ENCODE measurements around the gene ENTHD1.
"Not testable (repeated sequence)": the region's sequence is repeated elsewhere in the genome, so short reads cannot be mapped to it uniquely, and the experiment has no call there.

Gene ENTHD1

GRCh38 chr22:39773976-39774539 lies 119.5 kb downstream of the ENTHD1 start:
- no peak for DNase-seq

GRCh38 chr22:39773503-39773902 lies 120.1 kb downstream of the ENTHD1 start:
- no peak for DNase-seq

GRCh38 chr22:39771486-39771885 lies 122.1 kb downstream of the ENTHD1 start:
- DNase-seq, result no peak

DNA sequence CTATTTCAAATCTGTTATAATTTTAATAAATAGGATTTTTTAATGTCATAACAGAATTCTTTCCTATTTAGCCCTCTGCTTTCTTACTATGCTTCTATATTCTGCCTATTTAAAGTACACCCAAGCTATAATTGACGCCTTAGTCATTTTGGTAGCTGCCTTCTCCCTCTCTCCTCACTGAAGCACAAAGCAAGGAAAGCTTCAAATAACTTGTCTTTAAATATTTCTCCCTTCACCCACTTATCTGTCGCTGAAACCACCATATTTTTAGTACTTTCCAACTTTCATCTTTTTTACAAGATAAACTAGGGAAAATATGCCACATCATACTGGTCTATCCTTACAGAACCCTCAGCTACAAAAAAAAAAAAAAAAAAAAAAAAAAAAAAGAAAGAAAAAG lies 127.9 kb downstream of the ENTHD1 start:
- DNase-seq, result no peak

GRCh38 chr22:39765046-39765445 lies 128.5 kb downstream of the ENTHD1 start:
- no peak for DNase-seq

DNA sequence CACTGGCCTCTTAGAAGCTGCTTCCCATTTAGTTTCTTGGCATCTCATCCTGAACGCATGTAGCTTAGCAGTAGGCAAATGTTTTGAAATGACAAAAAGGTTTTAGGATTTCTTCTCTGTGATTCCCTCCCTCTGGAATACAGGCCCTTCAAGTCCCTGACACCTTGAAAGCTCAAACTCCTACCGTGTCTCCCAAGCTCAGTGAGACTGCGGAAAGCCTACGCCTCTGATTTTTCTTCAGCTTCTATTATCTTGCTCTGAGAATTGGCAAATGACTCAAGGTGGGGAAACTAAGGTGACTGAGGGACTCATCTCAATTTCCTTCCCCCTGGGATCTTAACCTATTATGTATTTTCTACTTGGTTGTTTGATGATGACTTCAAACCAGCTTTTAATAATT lies 130.3 kb downstream of the ENTHD1 start:
- no peak for DNase-seq

- DNase-seq, result no peak
Measured at GRCh38 chr22:39750759-39751158, 142.8 kb downstream of the ENTHD1 start.

DNA sequence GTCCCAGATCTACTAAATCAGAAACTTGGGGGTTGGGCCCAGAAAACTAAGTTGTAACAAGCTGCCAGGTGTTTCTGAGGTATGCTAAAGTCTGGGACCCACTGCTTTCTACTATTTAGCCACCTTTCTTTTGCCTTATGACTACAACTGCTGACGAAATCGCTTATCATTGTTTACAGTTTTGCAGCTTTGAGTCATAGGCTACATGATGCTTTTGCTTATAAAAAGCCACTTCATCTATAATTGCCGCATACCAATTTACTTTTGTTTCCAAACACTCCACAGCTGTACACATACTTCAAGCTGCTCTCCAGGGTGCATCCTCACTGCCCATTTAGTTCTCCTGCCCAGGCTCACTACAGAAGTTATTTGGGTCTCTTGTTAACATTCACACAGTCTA lies 144.7 kb downstream of the ENTHD1 start:
- no peak for DNase-seq

DNA sequence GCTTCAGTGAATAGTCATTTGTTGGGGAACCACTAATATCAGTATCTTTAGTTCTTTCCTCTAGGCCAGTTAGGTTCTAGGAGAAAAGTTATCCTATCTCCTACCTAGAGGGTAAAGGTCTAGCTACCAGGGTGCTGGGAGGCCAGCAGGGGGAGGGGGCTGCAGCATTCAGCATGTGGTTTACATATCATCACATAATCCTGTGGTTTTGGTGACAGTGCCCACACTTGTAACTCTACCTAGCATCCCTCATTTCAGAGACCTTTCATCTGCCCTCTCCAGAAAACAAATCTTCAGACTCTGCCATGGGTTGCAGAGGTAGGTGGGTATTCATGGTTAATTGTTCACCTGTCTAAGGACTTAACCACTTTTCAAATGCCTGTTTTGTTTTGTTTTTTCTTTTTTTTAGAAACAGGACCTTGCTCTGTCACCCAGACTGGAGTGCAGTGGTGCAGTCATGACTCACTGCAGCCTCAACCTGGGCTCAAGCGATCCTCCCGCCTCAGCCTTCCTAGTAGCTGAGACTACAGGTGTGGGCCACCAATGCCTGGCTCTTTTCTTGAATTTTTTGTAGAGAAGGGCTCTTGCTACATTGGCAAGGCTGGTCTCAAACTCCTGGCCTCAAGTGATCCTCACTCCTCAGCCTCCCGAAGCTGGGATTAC lies 146.8 kb downstream of the ENTHD1 start:
- DNase-seq, result no peak

GRCh38 chr22:39745789-39746188 lies 147.8 kb downstream of the ENTHD1 start:
- no peak for DNase-seq

DNA sequence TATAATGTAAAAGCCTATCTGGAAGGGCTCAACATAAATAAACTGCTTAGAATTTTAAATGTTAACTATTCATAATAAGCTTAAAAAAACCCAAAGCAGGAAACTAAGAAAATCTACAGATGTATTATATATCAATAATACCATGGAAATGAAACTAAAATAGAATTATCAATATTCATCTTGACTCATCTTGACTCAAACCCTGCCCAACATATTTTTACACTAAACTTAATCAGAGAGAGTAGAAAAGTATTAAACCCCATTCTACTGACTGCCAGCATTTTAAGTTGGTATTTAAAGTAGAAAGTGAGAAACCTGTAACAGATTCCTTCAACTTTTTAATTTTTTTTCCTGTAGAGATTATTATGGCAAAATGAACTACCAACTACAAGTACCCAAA lies 149.2 kb downstream of the ENTHD1 start:
- DNase-seq, result no peak

DNA sequence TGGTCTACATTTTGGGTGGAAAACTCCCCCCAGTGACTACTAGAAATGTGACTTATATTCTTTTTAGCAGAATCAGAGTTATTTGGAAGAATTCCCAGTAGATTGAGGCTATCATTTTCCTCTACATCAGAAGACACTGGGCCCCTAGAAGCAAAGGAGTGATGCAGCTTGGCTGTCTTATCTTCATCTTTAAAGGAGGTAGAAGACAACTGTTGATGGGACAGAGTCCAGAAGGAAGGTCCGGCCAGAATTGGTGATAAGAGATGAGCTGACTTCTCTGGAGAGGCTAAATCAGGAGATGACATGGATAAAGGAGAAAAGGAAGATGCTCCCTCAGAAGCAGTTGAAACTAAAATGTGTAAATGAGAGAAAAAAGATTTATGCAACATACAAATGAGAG lies 149.6 kb downstream of the ENTHD1 start:
- DNase-seq, result no peak

DNA sequence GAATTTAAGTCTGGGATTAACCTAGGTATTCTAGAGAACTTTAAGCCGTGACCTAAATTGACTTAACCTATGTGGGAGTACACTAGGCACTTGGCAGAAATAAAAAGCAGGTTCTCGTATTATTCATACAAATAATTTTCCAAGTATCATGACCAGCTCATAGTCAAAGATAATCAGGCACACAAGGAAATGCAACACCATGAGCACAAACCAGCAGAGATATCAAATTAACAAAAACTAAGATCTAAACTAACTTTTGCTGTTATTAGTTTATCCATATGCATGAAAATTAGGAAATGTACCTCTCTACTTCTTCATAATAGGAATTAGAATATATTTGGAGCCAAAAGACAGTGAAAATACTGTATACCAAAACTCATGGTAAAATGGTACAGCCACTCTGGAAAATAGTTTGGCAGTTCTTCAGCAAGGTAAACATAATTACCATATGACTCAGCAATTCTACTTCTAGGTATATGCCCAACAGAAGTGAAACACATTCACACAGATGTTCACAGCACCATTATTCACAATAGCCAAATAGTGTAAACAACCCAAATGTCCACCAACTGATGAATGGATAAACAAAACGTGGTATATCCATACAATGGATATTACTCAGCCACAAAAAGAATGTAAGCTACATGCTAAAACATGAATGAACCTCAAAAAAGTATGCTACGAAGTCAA lies 154.1 kb downstream of the ENTHD1 start:
- DNase-seq, result no peak

GRCh38 chr22:39738746-39739145 lies 154.8 kb downstream of the ENTHD1 start:
- DNase-seq, result no peak

DNA sequence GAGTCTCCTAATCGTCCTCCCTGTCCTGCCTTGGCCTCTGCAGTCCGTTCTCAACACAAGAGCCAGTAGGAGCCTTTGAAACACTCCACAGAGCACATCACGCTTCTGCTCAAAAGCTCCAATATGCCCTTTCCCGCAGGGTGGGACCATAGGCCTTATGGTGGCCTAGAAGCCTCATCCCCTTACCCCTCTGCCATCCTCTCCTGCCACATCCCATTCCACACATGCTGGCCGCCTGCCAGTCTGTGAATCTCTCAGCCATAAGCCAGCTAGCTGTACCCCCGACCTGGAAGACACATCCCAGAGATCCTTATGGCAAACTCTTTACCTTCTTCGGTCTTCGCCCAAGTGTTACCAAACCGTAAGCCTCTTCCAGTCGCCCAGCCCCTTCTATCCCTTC lies 157.8 kb downstream of the ENTHD1 start:
- DNase-seq, result no peak

DNA sequence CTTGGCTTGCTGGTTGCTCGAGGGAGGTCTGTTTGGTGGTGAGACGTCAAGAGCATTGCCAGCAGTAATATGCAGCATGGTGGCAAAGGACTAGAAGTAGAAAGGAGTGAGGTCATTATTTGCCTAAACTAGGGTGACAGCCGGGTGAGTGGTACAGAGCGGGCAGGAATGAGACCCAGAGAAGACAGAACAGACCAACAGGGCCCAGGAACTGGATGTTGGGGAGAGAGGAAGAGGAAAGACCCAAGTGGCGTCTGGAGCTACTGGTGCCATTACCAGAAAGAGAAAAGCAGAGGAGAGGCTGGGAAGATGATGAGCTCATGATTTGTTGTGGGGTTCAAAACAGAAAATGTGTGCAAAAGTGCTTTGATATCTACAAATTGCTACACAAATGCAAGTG lies 158.7 kb downstream of the ENTHD1 start:
- no peak for DNase-seq

GRCh38 chr22:39734046-39734445 lies 159.5 kb downstream of the ENTHD1 start:
- DNase-seq, result not testable (repeated sequence)

DNA sequence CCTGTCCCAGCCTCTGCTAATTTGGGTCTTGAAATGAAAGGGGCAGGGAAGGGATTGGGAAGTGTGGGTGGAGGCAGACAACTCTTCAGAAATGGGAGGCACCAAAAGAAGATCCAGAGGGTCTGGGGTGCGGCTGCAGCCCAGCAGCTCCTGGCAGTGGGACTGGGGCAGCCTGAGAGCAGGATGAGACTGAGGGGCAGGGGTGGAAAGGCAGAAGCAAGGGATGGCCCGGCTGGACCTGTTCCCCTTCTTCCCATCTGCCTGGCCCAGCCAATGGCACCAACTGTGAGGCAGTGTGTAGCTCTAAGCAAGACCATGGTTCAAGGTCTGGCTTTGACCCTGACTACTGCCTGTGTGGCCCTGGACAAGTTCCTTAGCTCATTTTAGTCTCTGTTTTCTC lies 160.4 kb downstream of the ENTHD1 start:
- DNase-seq, result no peak

- no peak for DNase-seq
Measured at GRCh38 chr22:39732625-39733024, 160.9 kb downstream of the ENTHD1 start.

DNA sequence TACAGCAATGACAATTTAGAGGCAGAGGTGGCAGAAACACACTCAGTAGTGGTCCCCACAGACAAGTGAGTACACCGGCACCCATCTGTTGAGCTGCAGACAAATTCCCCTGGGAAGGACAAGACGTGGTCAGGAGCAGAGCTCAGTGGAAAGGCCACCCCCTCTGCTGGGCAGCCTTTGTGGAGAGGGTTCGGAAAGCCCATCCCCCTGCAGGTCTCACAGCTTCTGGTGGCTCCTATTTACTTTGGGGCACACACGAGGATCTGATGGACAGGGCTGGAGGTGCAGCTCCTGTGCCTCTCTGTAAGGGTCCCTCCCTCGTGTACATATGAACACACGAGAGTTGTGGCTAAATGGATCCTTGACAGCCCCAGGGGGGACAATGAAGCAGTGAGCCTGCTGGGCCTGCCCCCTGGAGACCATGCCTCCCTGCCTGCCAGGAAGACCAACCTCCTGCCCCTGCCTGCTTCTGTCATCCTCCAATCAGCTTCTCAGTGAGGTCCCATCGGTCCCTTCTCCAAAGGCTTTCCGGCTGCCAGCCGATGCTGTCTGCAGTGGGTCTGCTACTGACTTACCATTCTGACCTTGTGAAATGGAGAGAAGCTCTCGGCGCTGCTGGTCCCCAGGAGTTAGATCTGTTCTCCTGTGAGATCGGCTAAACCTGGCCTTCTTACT lies 161.5 kb downstream of the ENTHD1 start:
- no peak for DNase-seq

DNA sequence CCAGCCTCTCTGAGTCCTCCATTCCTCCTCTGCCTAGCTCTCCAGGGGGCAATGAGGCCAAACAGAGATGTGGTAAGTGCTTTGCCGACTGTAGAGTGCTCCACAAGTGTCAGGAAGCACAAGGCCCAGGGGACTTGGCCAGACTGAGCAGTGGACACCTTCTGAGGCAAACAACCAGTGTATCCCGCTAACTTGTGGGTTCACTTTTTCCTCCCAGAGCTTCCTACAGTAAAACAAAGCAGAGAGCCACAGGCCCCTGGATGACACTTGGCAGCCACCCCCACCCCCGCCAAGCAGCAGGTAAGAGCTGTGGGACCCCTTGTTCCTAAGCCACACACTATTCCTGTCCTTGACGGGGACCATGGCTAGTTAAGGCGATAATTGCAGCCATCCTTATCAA lies 162.1 kb downstream of the ENTHD1 start:
- DNase-seq, result no peak

DNA sequence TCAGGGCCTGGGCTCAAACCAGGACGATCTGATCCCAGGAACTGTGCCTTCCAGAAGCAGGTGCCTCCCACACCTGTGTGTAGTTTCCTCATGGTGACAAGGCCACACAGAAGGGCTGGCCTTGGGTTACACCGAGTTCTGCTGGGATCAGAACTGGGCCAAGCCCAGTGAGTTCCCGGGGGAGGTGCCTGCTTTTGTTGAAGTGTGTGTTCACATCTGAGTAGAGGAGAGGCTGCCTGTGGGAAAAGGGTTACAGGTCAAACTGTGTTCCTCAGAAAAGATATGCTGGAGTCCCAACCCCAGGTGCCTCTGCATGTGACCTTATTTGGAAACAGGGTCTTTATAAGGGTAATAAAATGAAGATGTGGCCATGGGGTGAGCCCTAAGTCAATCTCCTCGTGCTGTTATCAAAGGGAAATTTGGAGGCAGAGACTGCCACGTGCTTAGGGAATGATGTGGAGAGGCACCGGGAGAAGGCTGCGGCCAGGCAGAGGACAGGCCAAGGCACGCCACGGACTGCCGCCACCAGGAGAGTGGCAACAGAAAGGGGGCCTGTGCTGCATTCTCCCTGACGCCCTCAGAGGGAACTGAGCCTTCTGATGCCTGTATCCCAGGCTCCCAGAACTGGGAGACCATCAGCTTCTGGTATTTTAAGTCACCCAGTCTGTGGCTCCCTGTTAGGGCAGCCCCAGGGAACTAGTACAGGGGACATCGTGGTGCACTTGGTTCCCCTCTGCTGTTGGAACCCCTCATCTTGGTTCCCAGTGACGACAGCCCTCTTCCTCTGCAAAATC lies 164.2 kb downstream of the ENTHD1 start:
- no peak for DNase-seq

DNA sequence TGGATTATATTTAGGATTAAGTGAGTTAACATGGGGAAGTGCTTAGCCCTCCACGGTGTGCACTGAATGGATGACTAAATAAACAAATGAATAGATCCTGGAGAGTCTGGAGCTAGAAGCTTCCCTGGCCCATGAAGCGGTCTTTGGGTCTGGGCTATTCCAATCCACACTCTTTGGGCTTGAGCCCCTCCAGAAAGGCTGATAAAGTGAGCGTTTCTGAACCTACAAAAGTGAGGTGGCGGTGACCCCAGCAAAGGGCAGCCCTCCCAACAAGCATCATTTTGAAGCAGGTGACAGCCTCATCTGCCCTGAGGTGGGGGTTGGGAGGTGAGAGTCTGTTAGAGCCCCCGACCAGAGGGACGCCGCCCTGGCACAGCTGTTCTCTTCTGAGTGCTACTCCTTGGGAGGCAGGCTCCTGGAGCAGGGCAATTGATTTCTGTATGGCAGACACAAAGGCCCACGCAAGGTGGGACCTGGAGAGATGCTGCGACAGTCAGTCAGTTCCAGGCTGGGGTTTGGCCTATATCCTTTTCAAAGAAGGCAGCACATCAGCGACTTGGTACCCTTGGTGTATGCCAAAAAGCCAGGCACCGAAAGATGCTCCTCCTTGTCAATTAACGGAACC lies 165.2 kb downstream of the ENTHD1 start:
- DNase-seq, result no peak

All from SW 1271 (cell line).